Fibroblast of lung (primary cell): Measurements from ENCODE around the gene GRID1.

Source experiments
- CTCF ChIP-seq, 2 donors: IDR thresholded peaks in 1 of 2; conservative IDR thresholded peaks in 1 of 2; 1 replicate in 1 of 2; 2 replicates in 1 of 2; pipeline ENCODE4 v1.5.1; 2011 to 2012; ENCODE audit warnings: low read length in 2 of 2, control low read depth in 1 of 2, inconsistent platforms in 1 of 2, low read depth in 1 of 2, mild to moderate bottlenecking in 1 of 2
- EZH2 ChIP-seq: IDR thresholded peaks from 2 replicates; pipeline ENCODE4 v1.5.1; 2012; ENCODE audit warnings: low read length, control low read depth, mild to moderate bottlenecking; ENCODE audit errors: missing control alignments

- TF ChIP-seq EZH2 (no peak), CTCF (conservative IDR thresholded peaks at IDR 0.05 in 1 of 2, IDR thresholded peaks at IDR 0.05 in 1 of 2; ENCODE audit: low read depth in 1 of 2, low read length in 2 of 2) (no peak)
Measured at GRCh38 chr10:86313621-86314041, 53.0 kb downstream of the GRID1 start.
